ENCODE data around the gene MAPKAP1.

Gene MAPKAP1

DNA sequence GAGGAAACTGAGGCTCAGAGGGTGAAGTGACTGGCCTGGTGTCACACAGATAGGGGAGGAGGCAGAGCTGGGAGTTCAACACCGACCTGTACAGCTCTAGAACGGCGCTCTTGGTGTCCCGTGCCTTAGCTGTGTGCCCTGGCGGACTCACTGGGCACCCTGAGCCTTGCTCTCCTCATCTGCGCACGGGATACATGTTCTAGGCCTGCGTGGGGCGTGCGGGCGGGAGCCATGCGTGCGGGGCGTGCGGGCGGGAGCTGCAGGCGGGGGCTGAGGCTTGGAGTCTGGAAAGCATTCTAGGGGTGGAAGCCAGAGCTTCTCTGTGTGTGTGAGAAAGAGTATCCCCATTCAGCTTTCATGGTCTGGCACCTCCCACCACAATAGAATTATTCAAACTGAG lies 280.1 kb downstream of the MAPKAP1 start:
- DNase-seq = no peak

- no peak for DNase-seq
Observed at GRCh38 chr9:125425901-125426515, 281.0 kb downstream of the MAPKAP1 start.

GRCh38 chr9:125425170-125425897 lies 281.7 kb downstream of the MAPKAP1 start:
- DNase-seq = no peak

DNA sequence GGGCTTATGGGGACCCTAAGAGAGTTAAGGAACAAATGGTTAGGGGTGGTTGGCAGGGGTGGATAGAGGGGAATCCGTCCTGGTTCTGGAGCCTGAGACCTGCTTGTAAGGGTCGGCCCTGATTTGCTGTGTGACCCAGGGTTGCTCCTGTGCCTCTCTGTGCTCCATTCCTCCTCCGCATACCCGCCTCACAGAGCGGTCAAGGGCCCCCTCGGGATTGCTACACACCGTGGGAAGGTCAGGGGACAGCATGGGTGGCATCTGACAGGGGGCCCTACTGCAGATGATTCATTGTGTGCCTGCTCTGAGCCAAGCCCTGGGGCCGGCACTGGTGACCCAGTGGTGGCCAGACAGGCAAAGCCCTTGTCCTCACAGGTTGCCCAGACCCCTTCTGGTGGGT lies 283.0 kb downstream of the MAPKAP1 start:
- DNase-seq = no peak

GRCh38 chr9:125422853-125423252 lies 284.2 kb downstream of the MAPKAP1 start:
- DNase-seq = no peak

GRCh38 chr9:125421591-125422181 lies 285.3 kb downstream of the MAPKAP1 start:
- no peak for DNase-seq

DNA sequence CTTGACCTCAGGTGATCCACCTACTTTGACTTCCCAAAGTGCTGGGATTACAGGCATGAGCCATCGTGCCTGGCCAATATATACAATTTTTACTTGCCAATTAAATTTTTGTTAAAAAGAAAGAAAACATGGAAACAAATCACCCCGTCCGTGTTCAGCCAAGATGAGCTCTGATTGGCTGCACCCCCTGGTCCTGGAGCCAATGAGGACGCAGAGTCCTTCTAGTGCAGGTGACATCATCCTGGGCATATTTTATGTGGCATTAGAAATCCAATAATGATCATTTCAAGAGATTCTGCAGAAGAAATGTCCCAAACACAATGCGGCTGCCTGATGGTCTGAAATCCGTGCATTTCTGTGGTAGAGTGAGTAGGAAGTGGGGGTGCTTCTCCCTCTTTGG lies 285.8 kb downstream of the MAPKAP1 start:
- DNase-seq = no peak

- DNase-seq = no peak
Observed at GRCh38 chr9:125418404-125418803, 288.6 kb downstream of the MAPKAP1 start.

- no peak for DNase-seq
Observed at GRCh38 chr9:125416517-125416916, 290.5 kb downstream of the MAPKAP1 start.

DNA sequence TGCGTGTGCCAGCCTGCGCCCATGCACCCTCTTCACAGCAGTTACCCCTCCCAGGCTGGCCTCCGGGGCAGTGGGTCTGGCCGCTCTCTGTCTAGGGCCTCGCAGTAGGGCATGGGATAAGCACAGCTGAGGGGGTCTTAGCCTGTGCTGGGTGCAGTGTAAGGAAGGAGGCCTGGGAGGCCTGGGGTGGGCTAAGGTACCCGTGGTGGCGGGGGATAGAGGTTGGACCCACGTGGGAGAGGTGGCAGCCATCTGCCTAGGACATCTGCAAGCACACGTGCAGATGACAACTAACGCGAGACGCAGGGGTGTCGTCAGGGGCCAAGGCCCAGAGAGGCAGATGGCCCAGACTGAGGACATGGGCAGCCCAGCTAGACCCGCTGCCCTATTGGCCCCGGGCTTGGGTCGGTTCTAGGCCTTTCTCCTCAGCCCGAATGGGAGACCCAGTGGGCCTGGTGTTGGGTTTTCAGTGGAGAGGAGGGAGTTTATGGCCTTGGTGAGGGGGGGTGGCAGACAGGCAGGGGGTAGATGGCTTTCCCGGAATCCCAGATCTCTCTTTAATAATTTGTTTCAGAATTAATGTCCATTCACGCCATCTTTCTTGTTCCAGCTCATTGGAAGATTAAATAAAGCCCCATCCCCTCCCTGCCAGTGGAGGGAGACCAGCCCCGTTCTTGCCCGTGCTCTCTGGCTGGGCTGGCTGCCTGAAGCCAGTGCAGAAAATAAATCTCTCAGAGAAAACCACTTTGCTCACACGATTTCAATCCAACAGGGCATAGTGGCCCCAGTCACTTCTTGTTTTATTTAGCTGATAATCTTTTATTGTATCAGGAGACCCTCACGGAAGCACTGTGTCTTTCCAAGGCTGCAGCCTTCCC lies 291.2 kb downstream of the MAPKAP1 start:
- DNase-seq = no peak

GRCh38 chr9:125413579-125413978 lies 293.4 kb downstream of the MAPKAP1 start:
- no peak for DNase-seq

DNA sequence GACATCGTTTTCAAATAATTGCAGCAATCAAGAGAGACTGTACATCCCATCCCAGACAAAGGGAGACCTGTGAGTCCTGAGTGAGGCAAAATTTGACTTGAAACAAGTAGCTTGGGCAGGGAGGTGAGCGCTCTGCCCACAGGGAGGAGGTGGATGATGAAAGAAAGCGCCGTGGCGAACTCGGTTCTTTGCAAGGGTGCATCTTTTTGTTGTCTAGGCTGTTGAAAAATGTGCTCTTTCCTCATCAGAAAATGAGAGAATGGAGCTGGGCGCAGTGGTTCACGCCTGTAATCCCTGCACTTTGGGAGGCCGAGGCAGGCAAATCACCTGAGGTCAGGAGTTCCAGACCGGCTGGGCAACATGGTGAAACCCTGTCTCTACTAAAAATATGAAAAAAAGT lies 294.8 kb downstream of the MAPKAP1 start:
- DNase-seq = no peak

DNA sequence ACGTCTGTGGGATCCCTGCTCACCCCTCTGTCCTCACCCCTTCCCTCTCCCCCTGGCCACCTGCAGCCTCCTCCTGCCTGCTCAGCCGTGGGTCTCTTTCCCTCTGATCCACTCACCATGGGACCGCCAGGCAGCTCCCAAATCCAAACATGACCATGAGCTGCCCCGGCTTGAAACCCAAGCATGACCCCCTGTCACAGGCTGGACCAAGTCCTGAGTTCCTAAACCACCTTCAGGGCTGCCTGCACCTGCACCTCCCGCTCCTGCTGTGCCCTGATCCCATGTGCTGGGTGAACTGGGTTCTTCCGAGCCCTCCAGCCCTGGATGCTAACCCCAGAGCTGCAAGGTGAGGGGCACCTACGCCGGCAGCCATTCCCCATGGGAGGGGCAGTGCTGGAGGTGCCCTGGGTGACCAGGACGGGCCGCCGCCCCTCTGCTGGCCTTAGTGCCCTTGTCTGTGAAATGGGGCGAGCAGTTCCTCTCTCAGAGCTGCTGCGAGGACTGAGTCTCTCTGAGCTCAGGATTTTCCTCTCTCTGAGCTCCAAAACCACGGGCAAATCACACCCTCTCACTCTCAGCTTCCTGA lies 295.7 kb downstream of the MAPKAP1 start:
- no peak for DNase-seq

DNA sequence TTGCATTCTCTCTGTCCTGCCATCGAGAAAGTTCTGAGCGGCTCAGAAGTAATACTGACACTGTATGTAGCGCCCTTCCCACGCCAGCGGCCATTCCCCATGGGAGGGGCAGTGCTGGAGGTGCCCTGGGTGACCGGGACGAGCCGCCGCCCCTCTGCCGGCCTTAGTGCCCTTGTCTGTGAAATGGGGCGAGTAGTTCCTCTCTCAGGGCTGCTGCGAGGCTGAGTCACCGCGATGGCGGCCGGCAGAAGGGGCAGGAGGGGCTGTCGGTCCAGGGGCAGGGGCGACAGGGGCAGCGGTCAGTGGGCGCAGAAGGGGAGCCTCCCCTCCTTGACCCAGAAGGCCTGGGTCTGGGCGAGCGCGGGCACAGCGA lies 296.5 kb downstream of the MAPKAP1 start:
- DNase-seq = no peak

DNA sequence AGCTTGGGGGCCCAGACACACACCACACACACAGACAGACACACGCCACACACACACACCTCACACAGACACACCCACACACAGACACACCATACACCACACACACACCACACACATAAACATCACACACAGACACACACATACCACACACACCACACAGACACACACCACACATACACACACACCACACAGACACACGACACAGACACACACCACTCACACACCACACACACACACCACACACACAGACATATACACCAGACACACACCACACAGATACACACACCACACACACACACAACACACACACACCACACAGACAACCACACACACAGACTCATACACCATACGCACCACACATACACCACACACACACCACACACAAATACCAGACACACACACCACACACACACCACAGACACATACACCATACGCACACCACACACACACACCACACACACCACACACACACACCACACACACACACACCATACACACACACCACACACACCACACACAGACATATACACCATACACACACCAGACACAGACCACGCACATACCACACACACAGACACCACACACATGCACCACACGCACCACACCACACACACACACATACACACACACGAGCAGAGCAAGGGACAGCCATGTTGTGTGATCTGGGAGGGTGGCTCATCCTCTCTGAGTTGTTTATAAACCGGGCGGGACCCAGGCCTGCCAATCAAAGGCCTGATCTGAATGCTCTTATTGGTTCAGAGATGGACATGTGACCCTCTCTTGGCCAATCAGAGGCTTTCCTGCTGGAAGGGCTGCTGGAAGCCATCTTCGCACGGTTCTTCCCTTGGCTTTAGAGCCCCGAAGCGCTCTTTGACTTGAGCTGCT lies 297.1 kb downstream of the MAPKAP1 start:
- DNase-seq = peak; percentile 42

DNA sequence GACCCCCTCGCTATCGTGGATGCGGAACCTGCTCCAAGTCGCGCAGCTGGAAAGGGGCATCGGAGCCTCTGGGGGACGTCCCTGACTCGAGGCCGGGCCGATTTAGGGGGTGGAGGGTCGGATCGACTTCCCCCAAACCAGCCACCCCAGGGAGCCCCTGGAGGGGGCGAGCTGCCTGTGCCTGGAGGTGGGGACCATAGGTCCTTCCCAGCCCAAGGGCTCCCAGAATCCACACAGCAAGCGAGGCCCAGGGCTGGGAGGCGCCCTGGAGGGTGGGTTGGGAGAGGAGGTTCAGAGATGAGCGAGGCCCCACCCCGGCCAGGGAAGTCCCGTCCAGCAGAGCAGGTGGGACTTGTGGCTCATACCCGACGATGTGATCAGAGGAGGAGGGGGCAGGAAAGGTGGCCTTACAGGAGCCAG lies 297.8 kb downstream of the MAPKAP1 start:
- no peak for DNase-seq

DNA sequence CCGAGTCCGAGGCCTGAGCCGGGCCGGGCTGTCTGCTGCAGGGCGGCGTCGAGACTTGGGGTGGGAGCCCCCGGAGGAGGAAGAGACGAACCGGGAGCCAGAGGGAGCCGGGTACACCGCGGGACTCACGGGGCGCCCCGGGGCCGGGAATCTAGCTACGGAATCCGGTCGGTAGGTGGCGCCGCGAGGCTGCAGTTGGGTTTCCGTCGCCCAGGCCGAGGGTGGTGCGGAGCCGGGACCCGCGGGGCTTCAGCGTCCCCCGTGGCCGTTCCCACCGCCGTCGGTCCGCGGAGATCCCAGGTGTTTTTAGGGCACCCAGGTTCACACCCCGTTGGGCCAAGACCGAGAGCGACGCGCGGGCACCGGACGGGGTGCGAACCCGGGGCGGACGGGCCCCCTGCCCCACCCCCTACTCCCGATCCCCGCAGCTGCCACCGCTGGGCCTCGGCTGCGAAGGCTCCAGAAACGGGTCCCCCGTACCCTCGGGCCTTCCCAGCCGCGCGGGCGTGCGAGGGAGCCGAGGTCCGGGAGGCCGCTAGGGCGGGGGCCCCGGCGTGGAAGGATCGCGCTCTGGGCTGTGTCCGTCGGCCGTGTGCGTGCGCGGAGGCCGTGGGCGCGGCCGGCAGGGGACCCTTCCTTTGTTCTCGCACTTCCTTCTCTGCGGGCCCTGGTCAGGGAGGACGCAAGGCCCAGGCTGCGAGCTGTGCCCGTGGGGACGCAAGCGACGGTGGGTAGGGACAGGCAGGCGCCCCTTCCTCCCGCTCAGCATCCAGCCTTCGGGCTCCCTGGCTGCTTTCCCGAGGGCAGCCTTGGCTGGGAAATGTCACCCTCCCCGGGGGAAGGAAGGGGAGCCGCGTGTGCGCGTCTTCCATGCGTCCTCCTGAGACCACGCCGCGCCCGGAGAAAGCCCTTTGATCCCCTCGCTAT lies 298.8 kb downstream of the MAPKAP1 start:
- DNase-seq = peak; percentile 65

- DNase-seq = no peak
Observed at GRCh38 chr9:125407432-125407973, 299.5 kb downstream of the MAPKAP1 start.

- DNase-seq = no peak
Observed at GRCh38 chr9:125406810-125407087, 300.3 kb downstream of the MAPKAP1 start.

DNA sequence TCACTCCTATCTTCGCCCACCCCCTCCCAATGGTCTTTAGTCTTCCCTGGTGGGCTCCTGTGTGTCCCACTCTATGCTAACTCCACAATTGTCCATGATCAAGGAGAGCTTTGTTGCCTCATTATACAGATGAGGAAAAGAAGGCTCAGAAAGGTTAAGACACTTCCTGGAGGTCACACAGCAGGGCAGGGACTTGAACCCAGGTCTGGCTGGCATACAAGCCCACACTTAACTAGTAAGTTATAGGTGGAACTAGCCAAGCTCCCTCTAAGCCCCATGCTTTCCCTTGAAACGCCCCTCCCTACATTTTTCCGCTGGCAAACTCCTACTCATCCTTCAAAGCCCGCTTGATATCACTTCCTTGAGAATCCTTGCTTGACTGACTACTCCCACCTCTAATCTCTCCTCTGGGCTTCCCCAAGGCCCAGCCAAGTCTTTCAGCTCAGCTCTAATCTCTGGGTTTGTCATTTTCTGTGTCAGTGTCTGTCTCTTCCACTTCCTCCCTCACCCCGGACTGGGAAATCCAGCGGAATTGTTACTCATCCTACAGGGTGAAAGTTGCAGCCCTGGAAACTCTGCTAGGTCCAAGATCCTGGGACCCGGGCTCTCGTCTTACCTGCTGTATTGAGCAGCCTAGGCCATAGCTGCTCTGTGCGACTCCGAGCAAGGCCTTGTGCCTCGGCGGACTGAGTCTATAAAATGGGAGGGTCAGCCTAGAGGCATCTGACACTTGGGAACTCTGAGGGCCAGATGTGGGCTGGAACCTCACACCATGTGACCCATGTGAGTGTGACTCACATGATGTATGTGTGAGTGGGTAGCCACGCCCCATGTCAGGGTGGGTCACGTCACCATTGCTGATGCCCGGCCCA lies 300.8 kb downstream of the MAPKAP1 start:
- DNase-seq = no peak
